GM12891 (cell line): ENCODE results near the gene CEP63.

Source experiments
- POLR2A ChIP-seq: IDR thresholded peaks from 2 replicates; pipeline ENCODE4 v1.6.1; 2011; ENCODE audit warnings: low read depth, low read length, control low read depth
- POLR2AphosphoS5 ChIP-seq: IDR thresholded peaks from 2 replicates; pipeline ENCODE4 v1.6.1; 2011; ENCODE audit warnings: low read depth, low read length, control low read depth

GRCh38 chr3:134535186-134535970 lies 49.5 kb downstream of the CEP63 start:
- TF ChIP-seq POLR2A (no peak), POLR2AphosphoS5 (no peak)
